ENCODE results near the gene CST7.
A peak's percentile ranks its signal among the peaks of the same experiment; 100 is the strongest.

The CST7 gene

GRCh38 chr20:24955045-24955444 is 6.0 kb downstream of the CST7 start:
- Histone ChIP-seq H3F3A (ENCODE audit: low read depth) (no peaks in the 10 kb centered on the region), H3K27me3 (ENCODE audit: insufficient read depth, low read length, poor library complexity, severe bottlenecking) (no peaks in the 10 kb centered on the region), H3K79me2 (ENCODE audit: insufficient read depth, low read length) (peaks cover 43% of the 10 kb centered on the region), H4K20me1 (ENCODE audit: insufficient read depth, low read length, poor library complexity, severe bottlenecking) (no peaks in the 10 kb centered on the region), H3K4me1 (ENCODE audit: insufficient read depth, low read length, poor library complexity, severe bottlenecking) (peaks cover 62% of the 10 kb centered on the region), H3K36me3 (ENCODE audit: insufficient read depth, low read length) (peaks cover 17% of the 10 kb centered on the region; the same call in 1 of the 2 replicates), H3K9me3 (ENCODE audit: insufficient read depth, low read depth, low read length) (no peaks in the 10 kb centered on the region), H3K9ac (ENCODE audit: low read depth, low read length, poor library complexity, severe bottlenecking) (peak overlapping the region; percentile 91), H3K9me2 (replicated peaks; ENCODE audit: low read depth, low read length) (no peaks in the 10 kb centered on the region), H2AFZ (ENCODE audit: low read length) (no peak overlapping the region), H3K4me3 (ENCODE audit: low read length, poor library complexity, severe bottlenecking) (peak overlapping the region; percentile 11), H3K4me2 (ENCODE audit: low read depth, low read length, poor library complexity, severe bottlenecking) (peak overlapping the region; percentile 93)
- TF ChIP-seq CTCF (conservative IDR thresholded peaks at IDR 0.05; ENCODE audit: low read length): peak; percentile 15; the same call in 1 of the 2 replicates
- TF ChIP-seq EZH2phosphoT487 (IDR thresholded peaks at IDR 0.05; ENCODE audit: borderline replicate concordance): no peak

GRCh38 chr20:24956001-24956841 is 7.2 kb downstream of the CST7 start:
- H3K79me2 ChIP-seq (ENCODE audit: insufficient read depth, low read length): peaks cover 32% of the 10 kb centered on the region
- no peak overlapping the region for H3K9ac ChIP-seq (ENCODE audit: low read depth, low read length, poor library complexity, severe bottlenecking)
- no peaks in the 10 kb centered on the region for H3K27me3 ChIP-seq (ENCODE audit: insufficient read depth, low read length, poor library complexity, severe bottlenecking)
- H3K36me3 ChIP-seq (ENCODE audit: insufficient read depth, low read length): peaks cover 20% of the 10 kb centered on the region; the same call in 1 of the 2 replicates
- peaks cover 51% of the 10 kb centered on the region for H3K4me1 ChIP-seq (ENCODE audit: insufficient read depth, low read length, poor library complexity, severe bottlenecking)
- H3K9me3 ChIP-seq (ENCODE audit: insufficient read depth, low read depth, low read length): no peaks in the 10 kb centered on the region
- H3F3A ChIP-seq (ENCODE audit: low read depth): no peaks in the 10 kb centered on the region
- TF ChIP-seq EZH2phosphoT487 (IDR thresholded peaks at IDR 0.05; ENCODE audit: borderline replicate concordance) (no peak), CTCF (conservative IDR thresholded peaks at IDR 0.05; ENCODE audit: low read length) (no peak)
- H3K4me2 ChIP-seq (ENCODE audit: low read depth, low read length, poor library complexity, severe bottlenecking): peak overlapping the region; percentile 93
- H3K9me2 ChIP-seq (replicated peaks; ENCODE audit: low read depth, low read length): no peaks in the 10 kb centered on the region
- no peaks in the 10 kb centered on the region for H4K20me1 ChIP-seq (ENCODE audit: insufficient read depth, low read length, poor library complexity, severe bottlenecking)
- H3K4me3 ChIP-seq (ENCODE audit: low read length, poor library complexity, severe bottlenecking): no peak overlapping the region
- no peak overlapping the region for H2AFZ ChIP-seq (ENCODE audit: low read length)

GRCh38 chr20:24957326-24958016 is 8.4 kb downstream of the CST7 start:
- Histone ChIP-seq H3K9ac (ENCODE audit: low read depth, low read length, poor library complexity, severe bottlenecking) (no peak overlapping the region), H3K4me1 (ENCODE audit: insufficient read depth, low read length, poor library complexity, severe bottlenecking) (peaks cover 38% of the 10 kb centered on the region), H3K79me2 (ENCODE audit: insufficient read depth, low read length) (peaks cover 20% of the 10 kb centered on the region), H3K9me2 (replicated peaks; ENCODE audit: low read depth, low read length) (no peaks in the 10 kb centered on the region), H3K9me3 (ENCODE audit: insufficient read depth, low read depth, low read length) (no peaks in the 10 kb centered on the region), H3K36me3 (ENCODE audit: insufficient read depth, low read length) (peaks cover 32% of the 10 kb centered on the region; the same call in 1 of the 2 replicates), H2AFZ (ENCODE audit: low read length) (no peak overlapping the region), H3K27me3 (ENCODE audit: insufficient read depth, low read length, poor library complexity, severe bottlenecking) (no peaks in the 10 kb centered on the region), H4K20me1 (ENCODE audit: insufficient read depth, low read length, poor library complexity, severe bottlenecking) (no peaks in the 10 kb centered on the region), H3K4me3 (ENCODE audit: low read length, poor library complexity, severe bottlenecking) (no peak overlapping the region), H3K4me2 (ENCODE audit: low read depth, low read length, poor library complexity, severe bottlenecking) (no peak overlapping the region), H3F3A (ENCODE audit: low read depth) (no peaks in the 10 kb centered on the region)
- TF ChIP-seq EZH2phosphoT487 (IDR thresholded peaks at IDR 0.05; ENCODE audit: borderline replicate concordance): no peak
- no peak for TF ChIP-seq CTCF (conservative IDR thresholded peaks at IDR 0.05; ENCODE audit: low read length)
